SIG-M5 treated with dmso at 0.1 percent for 504 hours (cell line): ENCODE results near the gene TBC1D22B.

Experiments used
- DNase-seq: peaks from one replicate; lab custom pipeline; 2025; ENCODE audit not compliant: unreplicated experiment; lab: John Stamatoyannopoulos, UW

Gene TBC1D22B, protein sequence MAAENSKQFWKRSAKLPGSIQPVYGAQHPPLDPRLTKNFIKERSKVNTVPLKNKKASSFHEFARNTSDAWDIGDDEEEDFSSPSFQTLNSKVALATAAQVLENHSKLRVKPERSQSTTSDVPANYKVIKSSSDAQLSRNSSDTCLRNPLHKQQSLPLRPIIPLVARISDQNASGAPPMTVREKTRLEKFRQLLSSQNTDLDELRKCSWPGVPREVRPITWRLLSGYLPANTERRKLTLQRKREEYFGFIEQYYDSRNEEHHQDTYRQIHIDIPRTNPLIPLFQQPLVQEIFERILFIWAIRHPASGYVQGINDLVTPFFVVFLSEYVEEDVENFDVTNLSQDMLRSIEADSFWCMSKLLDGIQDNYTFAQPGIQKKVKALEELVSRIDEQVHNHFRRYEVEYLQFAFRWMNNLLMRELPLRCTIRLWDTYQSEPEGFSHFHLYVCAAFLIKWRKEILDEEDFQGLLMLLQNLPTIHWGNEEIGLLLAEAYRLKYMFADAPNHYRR

DNA sequence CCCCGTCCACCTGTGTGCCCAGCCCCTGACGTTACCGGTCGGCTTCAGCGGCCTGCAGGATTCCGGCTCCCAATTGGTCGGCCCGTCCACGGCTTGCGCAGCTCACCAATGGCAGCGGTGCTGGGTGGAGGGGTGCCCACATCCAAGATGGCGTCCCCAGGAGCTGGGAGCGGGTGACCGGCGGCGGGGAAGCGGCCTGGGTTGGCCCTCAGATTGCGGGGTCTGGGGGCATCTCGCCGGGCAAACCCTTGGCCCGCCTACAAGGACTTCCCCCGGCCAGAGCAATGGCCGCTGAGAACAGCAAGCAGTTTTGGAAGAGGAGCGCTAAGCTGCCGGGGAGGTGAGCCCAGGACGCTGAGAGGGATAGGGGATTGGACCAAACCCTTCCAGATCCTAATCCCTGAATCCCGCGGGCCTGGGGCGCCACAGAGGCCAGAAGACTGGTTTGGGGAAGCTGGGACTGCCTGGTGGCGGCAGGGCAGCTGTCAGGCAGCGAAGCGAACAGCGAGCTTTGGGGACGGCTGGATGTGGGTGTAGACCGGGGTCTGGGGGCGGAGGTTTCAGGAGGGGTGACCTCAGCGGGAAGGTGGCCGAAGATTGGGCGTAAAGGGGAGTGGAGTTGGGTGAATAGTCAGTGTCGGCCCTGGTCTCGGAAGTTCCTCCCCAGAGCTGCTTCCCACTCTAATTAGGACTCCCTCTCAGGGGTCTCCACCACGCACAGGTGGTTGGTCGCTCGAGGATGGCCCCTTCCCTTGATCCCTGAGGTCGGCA is at the start of gene TBC1D22B, which contains the start of gene TMEM217:
TBC1D22B (plus strand) TSS at position 139 of the 771 bp plus-strand sequence; CDS start at position 285, 146 bp downstream.
TMEM217 (minus strand) TSS at position 511 of the 771 bp plus-strand sequence. CDS start 39,114 bp downstream, outside the sequence.
- peak; percentile 86 for DNase-seq

DNA sequence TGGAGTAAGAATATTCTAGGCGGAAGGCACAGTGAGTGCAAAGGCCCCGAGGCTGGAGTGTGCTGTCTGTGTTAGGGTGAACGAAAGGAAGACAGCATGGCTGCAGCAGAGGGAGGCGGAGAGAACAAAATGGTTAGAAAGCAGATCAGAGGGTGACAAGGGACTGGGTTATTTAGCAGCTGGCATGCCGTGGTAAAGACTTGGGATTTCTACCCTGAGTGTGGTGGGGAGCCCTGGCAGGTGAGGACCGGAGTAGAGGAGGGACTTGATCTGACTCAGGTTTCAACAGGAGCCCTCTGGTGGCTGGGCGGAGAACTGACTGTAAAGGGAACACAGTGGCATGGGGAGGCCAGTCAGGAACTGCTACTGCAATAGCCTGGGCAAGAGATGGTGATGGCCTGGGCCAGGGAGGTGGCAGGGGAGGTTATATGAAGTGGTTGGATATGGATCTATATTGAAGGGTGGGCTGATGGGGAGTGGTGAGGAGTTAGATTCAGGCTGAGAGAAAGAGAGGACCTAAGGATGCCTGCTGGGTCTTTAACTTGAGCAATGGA is 49.6 kb upstream of the TBC1D22B start:
- peak; percentile 57 for DNase-seq

DNA sequence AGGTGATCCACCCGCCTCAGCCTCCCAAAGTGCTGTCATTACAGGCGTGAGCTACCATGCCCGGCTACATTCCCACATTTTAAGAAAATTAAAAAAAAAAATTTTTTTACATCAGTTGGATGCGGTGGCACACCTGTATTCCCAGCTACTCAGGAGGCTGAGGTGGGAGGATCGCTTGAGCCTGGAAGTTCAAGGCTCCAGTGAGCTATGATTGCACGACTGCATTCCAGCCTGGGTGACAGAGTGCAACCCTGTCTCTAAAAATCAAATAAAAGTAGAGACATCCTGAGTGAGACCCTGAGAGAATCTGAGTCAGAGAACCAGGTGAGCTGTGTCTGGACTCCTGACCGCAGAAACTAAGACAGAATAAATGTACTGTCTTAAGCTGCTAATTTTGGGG is 48.8 kb upstream of the TBC1D22B start:
- DNase-seq = no peak

DNA sequence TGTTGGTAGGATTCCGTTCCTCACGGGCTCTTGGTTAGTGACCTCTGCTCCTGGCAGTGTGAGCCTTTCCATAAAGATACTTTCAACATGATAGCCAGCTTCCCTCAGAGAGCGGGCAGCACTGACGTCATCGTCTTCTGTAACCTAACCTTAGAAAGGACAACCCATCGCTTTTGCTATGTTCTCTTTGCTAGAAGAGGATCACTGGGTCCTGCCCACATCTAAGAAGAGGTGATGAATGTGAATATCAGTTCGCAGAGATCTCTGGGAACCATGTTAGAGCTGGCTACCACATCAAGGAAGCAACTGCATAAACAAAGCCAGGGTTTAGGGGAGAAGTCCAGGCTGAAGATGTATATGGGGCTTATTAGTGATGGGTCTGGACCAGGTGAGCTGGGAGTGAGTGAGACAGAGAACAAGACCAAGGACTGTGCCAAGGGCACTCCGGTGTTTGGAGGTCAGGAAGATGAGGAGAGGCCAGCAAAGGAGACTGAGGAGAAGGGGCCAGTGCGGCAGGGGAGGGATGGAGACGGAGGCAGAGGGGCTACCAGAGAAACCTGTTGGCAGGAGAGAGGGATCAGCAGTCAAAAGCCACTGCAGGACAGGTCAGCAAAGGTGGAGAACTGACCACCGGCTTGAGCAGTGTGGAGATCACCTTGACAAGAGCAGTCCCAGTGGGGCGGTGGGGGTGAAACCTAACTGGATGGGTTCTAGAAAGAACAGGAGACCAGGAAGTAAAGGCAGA is 47.9 kb upstream of the TBC1D22B start:
- no peak for DNase-seq

DNA sequence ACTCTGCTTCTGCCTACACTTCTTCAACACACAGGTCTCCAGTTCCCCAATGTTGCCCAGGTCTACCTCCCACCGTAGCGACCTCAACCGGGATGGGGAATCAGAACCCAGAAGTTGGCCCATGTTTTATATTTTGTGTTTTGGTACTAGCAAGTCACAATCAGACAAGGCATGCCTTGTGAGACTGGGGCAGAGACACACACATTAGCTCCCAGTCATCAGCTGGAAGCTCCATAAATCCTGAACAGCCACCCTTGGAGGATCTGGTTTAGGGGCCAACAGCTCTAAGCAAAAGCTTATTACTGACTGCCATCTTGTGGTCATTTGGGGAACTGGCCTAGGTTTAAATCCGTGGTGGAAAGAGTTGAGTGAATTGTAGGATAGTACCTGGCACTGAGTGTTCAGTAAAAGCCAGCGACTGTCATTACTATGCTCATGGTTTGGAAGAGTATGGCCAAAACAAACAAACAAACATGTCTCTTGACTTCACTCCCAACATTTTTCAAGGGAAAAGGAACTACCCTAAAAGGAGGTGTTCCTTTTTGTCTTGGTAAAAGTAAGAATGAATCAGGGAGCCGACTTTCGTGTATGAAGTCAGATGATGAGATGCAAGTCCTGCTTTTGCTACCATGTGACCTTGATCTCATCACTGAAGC is 47.1 kb upstream of the TBC1D22B start:
- peak; percentile 64 for DNase-seq

DNA sequence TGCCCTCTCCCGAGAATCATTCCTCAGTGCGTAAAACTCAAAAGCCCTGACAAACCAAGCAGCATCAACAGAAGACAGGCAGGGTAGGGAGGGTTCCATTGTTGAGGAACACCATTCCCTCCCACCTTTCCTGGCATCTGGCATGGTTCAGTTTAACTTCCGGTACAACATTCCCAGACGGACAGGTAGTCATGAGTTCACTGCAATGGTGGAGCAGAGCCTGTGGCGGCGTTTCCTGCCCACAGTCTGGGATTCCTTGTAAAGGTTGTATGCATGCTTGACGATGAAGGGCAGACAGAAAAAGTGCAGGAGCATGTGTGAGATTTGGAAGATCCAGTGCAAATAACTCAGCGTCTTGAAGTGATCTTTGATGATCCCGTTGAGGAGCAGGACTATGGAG is 45.3 kb upstream of the TBC1D22B start:
- DNase-seq = no peak

DNA sequence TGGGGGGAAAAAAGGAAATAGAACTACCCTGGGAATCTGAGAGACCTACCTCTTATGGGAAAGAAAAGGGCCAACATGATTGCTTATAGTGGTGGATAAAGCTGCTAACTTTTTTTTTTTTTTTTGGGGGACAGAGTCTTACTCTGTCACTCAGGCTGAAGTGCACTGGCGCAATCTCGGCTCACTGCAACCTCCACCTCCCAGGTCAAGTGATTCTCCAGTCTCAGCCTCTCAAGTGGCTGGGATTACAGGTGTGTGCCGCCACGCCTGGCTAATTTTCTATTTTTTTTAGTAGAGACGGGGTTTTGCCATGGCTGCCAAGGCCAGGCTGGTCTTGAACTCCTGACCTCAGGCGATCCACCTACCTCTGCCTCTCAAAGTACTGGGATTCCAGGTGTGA is 39.5 kb upstream of the TBC1D22B start:
- no peak for DNase-seq

DNA sequence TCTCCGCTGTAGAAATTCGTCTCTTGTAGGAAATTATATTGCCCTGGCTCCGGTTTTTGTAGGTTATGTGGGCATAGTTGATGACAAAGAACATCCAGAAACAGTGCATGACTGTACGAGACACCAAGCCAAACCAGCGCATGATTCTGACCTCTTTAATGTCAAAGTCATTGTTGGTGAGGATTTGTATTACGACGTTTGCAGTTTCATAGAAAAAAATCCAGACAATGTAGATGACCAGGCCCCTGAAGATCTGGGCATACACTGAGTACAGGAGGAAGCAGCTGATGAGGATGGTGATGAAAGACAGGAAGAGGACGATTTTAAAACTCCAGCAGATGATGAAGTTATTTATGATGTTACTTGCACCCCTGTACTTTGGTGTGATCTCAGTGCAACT is 39.1 kb upstream of the TBC1D22B start:
- DNase-seq = no peak

DNA sequence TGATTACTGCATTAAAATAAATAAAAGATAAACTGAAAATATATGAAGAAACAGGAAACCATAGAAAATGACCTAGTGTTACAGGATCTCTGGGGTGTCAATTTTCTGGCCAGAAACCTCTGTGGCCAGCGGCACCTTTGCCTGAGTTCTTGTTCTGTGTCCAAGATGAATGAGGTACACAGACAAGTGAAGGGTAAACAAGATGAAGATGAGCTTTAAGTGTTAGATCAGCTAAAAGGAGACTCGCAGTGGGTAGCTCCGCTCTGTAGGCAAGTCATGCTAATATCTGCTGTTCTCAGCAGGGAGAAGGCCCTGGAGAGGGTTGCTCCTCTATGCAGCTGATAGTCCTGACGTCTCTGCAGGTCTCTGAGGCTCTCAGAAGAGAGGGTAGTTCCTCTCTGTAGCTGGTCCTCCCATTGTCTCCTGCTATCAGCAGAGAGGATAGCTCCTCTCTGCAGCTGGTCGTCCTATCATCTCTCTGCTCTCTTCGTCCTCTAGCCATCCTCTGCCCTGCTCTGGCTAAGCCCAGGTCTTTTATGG is 35.9 kb upstream of the TBC1D22B start:
- DNase-seq = no peak

DNA sequence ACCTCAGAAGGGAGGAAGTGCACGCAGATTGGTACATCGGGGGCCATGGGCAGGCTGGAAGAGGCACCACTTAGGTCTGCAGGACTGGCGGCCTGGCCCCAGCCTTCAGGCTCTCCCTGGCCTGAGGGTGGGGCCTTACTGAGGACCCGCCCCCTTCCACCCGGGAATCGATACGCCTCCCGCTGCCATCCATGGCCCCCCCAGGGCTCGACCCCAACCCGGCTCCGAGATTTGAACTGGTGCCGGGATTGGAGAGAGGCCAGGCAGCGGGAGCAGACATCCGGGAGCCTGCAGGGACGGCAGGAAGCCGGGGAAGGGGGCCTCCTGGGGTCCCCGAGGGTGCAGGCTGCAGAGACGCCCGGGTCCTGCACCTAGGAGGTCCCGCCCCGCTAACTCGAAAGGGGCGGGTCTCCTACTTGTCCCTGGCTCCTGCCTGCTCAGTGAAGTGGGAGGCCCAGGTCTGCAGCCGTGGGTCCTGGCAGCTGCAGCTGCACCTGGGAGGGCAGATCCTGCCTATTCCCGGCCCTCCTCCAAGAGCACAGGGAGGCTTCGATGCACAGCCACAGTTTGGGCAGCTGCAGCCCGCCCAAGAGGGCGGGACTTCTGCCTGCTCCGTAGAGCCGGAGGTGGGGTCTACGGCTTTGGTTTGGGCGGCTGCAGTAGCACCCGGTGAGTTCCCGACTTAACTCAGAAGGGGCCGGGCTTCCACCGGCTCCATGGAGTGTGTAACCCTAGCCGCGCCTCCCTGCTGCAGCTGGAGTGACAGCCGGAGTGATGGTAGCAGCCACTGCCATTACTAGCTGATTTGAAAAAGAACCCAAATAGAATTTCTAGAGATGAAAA is 35.2 kb upstream of the TBC1D22B start:
- DNase-seq = peak; percentile 85

DNA sequence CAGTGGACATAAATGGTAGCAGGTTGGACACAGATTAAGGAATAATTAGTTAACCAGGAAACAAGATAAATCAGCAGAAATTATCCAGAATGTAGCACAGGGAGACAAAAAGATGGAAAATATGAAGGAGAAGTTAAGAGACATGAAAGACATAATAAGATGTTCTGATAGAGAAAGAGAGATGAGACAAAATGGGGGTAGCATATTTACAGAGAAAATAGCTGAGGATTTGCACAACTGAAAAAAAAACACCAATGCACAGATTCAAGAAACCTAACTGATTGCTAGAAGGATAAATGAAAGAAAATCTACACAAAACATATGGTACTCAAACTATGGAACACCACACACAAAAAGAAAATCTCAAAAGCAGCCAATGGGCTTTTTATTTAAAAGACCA is 34.6 kb upstream of the TBC1D22B start:
- DNase-seq = no peak

DNA sequence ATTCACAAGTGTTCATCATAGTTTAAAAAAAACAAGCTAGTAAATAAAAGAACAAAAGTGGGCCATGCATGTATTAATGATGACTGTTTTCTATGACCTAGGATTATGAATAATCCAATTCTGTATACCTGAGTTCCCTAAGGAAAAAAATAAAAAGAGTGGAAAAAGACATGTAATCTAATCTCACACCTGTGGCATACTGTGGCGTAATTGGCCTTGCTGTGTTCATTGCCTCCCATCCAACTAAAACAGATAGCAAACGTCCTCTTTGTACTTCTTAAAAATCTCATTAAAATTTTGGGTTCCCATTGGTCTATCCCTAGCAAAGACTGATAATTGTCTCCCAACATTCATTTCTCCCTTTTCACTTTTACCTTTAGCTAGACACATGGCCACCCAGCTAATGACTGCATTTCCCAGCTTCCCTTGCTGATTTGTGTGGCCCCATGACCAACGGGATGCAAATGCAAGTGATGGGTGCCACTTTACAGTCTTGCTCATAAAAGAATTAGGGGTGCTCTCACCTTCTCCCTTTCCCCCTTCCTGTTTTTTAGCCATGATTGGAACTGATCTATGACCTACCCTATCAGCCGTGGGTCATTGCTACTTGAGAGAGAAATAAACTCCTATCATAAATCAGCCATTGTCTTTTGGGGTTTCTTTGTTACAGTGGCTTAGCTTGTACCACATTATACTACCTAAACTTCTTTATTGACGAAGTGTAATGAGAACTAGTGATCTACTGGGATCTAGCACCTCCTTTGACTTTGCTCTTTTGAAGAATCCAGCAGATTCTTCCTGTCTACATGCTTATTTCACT is 32.0 kb upstream of the TBC1D22B start:
- DNase-seq = no peak

DNA sequence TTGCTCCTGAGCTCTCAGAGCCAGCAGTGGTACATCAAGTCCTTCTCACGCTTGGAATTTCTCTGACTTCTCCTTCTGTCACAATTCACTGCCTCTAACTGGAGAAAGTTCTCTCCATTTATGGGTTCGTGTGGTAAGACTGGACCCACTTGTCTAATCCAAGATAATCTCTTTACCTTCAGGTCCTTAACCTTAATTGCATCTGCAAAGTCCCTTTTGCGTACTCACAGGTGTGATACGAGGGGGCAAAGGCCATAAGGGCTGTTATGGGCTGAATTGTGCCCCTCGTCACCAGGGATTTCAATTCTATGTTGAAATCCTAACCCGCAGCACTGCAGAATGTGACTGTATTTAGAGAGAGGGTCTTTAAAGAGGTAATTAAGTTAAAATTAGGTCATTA is 27.5 kb upstream of the TBC1D22B start:
- no peak for DNase-seq

DNA sequence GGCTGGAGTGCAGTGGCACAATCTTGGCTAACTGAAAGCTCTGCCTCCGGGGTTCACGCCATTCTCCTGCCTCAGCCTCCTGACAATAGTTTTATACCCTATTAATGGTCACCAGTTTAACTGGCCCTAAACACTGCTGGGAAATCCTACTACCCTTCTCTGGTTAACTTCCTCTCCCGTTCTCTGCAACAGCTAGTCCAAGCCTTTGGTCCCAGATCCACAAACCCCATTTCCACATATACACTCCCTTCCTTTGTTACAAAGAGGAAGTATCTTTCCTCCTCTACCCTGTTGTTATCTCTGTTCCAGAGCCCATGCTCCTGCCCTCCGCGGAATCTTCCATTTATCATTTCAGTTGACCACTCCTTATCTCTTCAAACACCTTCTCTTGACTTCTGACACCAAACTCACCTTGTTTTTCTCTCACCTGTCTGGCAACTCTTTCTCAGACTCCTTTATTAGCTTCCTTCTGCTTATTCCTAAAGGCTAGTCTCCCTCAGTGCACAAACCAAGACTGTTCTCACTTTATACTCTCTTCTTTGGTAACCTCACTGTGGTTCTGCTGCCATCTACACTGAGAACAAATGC is 25.0 kb upstream of the TBC1D22B start:
- no peak for DNase-seq

DNA sequence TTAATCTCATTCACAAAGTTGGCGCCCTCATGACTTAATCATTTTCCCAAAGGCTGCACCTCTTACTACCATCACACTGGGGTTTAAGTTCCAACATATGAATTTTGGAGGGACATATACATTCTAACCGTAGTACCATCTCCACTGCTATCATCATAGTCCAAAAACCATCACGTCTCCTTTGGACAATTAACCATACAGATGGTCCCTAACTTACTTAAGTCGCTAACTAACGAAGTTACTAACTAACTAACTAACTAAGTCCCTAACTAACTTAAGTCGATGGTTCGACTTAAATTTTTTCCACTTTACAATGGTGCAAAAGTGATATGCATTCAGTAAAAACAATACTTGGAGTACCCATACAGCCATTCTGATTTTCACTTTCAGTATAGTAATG is 24.0 kb upstream of the TBC1D22B start:
- DNase-seq = no peak

DNA sequence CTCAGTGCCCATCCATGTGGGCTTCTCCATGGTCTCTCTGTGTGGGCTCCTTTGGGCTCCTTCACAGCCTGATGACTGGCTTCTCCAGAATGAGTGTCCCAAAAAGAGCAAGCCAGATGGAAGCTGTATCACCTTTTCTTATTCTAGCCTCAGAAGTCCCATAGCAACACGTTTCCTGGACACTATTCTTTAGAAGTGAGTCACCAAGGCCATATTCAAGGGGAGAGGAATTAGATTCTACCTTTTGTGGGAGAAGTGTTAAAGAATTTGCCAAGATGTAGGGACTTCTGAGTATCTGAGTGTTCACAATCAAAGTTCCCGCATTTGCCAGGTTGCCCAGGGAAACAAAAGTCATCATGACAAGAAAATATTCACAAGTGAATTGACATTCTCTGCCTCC is 20.7 kb upstream of the TBC1D22B start:
- DNase-seq = no peak

DNA sequence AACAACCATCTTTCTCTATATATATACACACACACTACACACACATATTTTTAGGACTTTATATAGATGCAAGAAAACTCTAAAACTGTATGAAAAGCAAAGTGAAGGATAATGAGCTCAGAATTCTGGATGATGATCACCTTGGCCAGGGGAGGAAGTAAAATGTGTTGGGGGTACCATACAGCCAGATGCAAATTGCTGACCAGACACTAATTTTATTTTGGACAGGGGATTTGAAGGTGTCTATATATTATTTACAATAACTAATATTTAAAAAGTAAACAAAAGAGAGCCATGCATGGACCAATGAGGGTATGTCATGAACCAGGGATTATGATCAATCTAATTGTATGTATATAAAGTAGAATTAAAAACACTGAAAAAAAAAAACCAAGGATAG is 19.8 kb upstream of the TBC1D22B start:
- DNase-seq = no peak

DNA sequence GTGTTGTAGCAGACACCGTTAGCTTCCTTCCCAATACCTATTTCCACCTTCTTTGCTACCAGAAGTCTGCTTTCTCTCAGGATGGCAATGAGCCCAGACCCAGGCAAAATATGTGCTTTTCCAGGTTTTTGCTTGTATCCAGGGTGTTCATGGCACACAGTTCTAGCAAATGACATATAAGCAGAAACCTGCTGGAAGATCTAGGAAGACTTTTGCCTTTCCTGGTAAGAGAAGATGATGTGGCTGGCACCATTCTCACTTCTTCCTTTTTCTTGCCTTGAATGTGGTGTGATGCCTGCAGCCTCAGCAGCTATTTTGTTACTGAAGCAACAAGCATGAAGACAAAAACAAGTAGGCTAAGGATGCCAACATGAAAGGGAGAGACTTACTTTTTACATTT is 19.2 kb upstream of the TBC1D22B start:
- DNase-seq = no peak
